G401 (cell line): ENCODE measurements around the gene VTI1A. TPM values are rescaled to one million over a fixed set of nuclear protein-coding genes. Genes with fewer than 3 reads are reported as not detected.
"Not testable (repeated sequence)": the region's sequence is repeated elsewhere in the genome, so short reads cannot be mapped to it uniquely, and the experiment has no call there.

ENCODE experiments used
- DNase-seq: peaks from one replicate; pipeline ENCODE4 v3.0.0-alpha.2; 2015; ENCODE audit warnings: low spot score
- in situ Hi-C: cut with HindIII; loops from 2 replicates; pipeline ENCODE4 v1.10.0; 2016; ENCODE audit warnings: low sequenced_read_pairs, mixed read lengths
- total RNA-seq: library from RNA; depleted of rRNA; stranded (reverse); fragments of >200 nt; shearing (Covaris generic); gene quantifications from 2 replicates; pipeline ENCODE4 v1.2.3, GENCODE V29; 2014

VTI1A gene
- total RNA-seq, 1 experiment from 2014 or later = 30.5 TPM

DNA sequence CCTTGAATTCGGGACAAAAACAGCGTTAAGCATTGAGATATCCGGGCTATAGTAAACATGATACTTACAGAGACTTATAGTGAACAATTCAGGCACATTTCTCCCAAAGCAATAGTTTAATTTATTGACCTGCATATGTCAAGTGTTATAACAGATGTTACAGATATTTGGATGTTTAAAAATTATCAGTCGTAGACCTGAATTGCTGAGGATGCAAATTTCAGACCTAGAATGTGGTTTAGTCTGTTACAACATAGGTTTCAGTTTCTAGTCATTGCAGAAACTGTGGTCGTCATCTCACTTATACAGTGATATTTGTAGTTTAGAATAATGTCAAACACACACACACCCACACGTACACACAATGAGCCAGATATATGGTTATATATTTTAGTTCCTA, 85.2 kb downstream of the VTI1A start:
- in situ Hi-C loops = no loop called here

DNA sequence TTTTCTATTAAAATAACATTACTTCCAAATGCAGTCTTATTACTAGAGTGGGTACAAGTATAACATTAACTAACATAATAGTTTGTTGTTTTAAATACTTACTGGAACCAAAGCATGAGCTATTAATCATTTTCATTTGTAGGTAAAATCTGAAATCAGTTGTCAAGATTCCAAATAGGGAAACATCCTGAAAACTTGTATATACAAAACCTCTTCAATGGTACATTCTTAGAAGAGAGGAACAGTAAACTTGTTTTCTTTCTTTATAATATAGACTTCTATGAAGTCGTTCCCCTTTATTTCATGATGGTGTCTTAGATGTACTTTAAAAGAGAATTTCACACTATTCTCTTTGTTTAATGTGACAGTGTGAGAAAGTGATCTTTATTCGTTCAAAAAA, 85.9 kb downstream of the VTI1A start:
- no peak for DNase-seq
- in situ Hi-C loops = no loop called here

More for the DNA sequence above, 85.2 kb downstream of the VTI1A start:
- DNase-seq = no peak

DNA sequence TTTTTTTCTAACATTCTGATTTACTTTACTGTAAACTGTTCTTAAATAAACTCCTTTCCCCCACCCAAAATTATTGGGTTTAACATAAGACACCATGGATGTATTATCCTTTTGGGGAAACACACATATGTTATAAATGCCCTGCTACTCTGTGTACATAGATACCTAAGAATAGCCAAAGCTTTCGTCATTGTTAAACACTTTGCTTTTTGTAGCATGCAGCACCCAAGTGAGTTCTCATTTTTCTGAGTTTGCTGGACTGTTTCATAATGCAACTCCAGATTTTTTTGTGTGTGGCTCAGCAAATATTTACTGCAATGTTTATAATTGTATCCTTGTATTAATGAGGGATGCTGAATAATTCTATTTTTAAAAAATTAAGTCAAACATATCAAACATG, 86.9 kb downstream of the VTI1A start:
- no peak for DNase-seq
- in situ Hi-C loops = no loop called here

DNA sequence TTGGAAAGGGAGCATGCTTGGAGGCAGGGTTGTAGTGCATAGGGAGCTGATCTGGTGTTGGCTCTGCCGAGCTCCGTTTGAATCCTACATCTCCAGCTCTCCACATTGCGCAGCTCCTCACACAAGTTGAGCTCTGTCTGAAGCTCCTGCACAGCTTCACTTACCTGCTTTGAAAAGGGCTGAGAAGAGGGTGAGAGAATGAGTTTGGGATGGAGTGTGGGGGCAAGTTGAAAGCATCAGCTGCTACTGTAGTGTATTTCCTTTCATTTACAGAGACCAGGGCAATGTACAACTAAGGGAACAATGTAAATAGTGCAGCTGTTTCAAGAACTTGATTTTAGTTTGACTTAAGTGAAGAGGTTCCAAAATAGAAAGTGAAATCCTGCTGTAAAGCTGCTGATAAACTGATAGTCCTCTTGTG, 88.5 kb downstream of the VTI1A start:
- no peak for DNase-seq
- in situ Hi-C loops = no loop called here

DNA sequence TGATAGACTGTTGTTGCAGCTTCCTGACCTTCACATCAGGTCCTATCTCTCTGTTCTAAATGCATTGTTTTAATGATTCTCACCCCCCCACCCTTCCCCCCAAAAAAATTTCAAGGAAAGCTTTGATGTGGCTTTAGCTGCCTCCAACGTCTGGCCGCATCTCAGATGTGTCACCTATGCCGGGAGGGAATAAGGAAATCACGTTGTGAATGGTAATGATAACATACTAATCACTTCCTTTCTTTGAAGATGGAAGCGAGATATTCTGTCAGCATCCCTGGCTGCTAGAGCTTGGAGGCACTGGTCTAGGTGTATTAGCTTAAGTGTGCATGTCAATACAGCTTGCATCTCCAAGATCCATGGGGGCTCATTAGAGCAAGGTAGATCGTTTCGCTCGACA, 89.6 kb downstream of the VTI1A start:
- DNase-seq = no peak
- in situ Hi-C loops = no loop called here

DNA sequence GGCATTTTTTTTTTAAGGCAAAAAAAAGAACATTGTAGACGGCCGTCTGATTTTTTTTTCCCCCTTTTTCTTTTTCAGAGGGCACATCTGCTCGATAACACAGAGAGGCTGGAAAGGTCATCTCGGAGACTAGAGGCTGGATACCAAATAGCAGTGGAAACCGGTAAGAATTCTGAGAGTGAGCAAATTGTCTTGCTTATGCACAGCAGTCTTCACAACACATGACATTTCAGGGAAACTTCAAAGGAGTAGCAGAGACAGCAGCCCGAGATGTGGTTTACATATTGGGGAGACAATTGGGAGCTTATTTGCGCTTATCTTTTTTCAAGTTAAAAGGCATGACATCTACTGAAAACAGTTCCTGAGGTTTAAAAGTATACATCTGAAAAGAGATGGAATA, 91.2 kb downstream of the VTI1A start:
- in situ Hi-C loops = no loop called here
- no peak for DNase-seq

DNA sequence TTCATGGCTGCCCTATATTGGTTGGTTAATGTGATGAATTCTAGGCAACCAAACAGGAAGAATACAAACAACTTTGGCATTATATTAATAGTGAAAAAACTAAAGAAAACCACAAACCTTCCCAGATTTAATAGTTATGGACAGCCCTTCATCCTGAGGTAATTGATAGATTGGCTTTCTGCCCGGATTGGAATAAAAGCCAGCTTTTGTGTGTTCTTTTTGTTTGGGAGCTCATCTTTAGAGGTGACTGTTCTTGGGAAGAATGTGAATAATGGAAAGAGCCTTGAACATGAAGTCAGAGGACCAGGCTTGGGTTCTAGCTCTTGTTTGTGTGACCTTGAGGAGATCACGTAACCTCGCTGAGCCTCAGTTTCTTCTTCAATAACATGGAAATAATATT, 92.3 kb downstream of the VTI1A start:
- in situ Hi-C loops = no loop called here
- DNase-seq = no peak

DNA sequence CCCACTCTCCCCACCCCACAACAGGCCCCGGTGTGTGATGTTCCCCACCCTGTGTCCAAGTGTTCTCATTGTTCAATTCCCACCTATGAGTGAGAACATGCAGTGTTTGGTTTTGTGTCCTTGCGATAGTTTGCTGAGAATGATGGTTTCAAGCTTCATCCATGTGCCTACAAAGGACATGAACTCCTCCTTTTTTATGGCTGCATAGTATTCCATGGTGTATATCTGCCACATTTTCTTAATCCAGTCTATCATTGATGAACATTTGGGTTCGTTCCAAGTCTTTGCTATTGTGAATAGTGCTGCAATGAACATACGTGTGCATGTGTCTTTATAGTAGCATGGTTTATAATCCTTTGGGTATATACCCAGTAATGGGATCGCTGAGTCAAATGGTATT, 95.8 kb downstream of the VTI1A start:
- DNase-seq, in situ Hi-C loops: not testable (repeated sequence)

DNA sequence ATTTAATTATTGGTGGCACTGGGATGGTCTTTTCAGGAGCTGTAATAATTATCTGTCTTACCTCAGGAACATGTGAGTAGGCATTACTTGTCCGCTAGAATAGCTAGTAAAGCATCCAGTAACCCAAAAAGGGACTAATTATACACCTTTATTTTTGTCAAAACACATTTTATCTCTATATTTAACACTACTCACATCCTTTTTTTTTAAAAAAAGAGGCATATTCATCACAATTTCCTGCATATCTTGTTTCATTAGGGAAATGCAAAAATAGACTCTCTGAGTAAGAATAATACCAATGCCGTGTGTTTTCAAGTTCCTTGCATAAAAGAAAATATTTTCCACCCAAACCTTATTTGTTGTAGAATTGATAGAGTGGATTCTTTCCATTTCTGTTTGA, 99.5 kb downstream of the VTI1A start:
- no peak for DNase-seq
- in situ Hi-C loops = no loop called here

DNA sequence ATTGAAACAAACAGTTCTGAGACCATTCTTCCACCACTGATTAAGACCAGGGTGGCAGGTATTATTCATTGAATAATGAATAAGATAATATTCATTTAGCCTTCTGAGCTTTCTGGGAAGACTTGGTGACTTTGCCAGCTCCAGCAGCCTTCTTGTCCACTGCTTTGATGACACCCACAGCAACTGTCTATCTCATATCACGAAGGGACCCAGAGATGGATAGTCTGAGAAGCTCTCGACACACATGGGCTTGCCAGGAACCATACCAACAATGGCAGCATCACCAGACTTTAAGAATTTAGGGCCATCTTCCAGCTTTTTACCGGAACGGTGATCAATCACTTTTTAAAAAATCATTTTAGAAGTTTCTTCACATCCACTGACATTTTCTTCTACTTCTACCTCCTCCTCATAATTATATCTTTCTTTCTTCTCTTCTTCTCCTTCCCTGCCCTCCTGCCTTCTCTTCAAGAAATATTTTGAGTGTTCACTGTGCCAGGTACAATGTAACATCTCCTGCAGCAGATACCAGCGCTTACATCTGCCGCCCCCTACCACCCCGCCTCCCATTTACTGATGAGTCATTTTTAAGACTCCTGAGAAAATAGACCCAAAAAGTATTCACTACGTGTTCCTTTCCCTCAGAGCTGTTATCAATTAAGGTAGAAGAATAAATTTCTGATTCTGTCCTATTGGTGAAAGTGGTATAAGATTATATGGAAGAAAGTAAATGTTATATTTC, 101.7 kb downstream of the VTI1A start:
- DNase-seq = no peak
- in situ Hi-C loops = no loop called here

DNA sequence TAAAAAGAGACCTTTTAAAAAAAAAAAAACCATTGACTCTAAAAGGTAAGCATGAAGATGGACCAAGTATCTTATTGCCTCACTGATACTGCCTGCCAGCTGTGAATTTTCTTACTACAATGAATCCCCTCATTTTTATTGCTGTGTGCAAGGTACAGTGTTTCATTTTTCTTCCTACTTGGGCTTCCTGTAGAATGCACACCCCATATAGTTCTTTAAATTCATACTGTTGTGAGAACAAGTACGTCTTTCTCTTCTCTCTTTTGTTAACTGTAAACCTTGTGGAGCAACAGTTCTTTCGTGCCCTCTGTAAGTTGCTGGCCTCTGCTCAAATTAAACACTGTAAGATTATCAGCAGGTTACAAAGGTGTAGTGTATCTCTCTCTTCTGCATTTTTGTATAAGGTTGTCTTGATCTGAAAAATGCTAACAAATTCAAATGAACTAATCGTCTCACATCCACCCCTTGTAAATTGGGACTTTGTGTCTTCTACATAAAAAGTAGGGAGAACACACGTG, 105.6 kb downstream of the VTI1A start:
- no peak for DNase-seq
- in situ Hi-C loops = no loop called here

DNA sequence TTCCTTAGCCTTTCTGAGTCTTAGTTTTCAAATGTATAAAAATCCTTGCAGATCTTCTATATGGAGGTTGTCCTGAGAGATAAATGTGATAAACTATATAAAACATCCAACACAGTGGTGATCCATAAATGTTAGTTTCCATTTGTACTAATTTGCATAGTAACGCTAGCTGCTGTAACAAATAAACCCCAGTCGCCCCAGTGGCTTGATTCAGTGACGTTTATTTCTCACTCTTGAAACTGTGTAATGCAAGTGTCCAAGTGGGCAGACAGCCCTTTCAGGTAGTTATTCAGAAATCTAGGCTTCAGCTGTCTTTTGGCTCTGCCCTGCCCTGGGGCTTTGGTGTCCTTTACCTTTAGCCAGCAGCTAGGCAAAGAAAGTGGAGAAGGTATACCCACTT, 106.3 kb downstream of the VTI1A start:
- no peak for DNase-seq
- in situ Hi-C loops = no loop called here

DNA sequence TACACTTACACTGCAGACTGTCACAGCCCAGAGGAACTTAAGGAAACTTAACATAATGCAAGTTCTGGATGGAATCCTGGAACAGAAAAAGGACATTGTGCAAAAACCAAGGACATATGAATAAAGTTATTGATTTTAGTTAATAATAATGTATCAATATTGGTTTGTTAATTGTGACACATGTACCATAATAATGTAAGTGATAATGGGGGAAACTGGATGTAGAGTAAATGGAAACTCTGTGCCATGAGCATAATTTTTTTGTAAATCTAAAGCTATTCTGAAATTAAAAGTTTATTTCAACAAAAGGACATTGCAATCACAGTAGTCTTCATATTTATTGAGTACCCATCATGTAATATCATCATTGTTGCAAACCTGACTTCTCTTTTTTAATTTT, 107.2 kb downstream of the VTI1A start:
- DNase-seq = no peak
- in situ Hi-C loops = no loop called here

DNA sequence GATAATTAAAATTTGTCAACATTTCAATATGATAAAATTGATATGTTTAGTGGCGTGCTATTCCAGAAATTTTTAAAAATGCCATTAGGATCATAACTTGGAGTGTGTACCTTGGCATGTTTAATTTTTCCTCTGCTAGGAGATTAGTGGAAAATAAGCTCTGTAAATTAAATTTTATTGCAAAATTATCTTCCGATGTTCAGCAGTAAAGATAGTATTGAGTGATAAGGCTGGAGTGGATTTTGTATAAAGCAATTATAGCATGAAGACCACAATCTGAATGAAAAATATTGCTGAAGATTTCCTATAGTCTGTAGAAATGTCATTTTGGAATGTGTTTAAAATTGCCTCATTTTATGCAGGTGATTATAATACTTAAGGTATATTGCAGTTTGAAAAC, 110.2 kb downstream of the VTI1A start:
- DNase-seq = no peak
- in situ Hi-C loops = no loop called here

DNA sequence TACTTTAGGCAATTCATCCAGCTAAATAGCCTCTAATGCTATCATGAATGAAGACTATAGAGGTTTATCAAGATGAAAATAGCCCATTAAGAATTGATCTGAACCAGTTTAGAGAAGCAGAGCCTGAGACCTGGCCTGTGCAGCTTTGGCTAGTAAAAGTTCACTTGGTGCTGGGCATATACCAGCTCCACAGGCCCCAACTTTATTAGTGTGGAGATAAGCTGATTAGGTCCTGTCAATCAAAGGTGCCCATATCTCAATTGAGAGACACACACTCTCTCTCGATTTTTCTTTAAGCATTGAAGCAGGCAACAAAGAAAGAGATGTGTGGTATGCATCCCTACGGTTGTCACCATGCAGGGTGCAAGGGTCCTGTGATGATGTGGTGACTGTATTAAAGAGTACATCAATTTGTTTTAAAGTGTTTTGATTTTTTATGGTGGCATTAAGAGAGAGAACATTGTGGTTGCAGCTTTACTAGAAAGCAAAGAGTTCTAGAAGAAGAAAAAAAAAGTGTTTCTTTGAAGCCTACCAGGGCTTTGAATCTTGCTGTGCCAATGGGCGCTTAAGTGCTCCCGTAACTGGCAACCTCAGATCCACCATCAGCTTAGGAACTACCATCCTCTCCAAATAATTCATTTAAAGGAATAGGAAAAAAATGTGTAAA, 111.6 kb downstream of the VTI1A start:
- in situ Hi-C loops = no loop called here
- no peak for DNase-seq

DNA sequence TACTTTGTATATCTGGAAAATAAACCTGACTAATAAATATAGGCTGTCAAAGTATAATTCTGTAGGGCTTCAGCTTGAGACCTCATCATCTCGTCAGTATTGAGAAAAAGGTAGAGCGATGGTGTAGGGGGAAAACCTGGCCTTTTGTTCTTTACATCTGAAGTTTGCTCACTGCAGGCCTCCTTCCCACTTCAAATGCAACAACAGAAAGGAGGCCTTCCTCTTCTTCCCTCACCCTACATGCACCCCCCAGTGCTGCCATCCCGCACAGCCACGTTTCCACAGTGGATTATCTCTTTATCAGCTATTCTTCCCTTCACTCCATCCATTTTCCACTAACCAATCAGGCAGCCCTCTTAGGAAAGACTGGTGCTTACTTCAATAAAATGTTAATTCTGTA, 112.3 kb downstream of the VTI1A start:
- no peak for DNase-seq

DNA sequence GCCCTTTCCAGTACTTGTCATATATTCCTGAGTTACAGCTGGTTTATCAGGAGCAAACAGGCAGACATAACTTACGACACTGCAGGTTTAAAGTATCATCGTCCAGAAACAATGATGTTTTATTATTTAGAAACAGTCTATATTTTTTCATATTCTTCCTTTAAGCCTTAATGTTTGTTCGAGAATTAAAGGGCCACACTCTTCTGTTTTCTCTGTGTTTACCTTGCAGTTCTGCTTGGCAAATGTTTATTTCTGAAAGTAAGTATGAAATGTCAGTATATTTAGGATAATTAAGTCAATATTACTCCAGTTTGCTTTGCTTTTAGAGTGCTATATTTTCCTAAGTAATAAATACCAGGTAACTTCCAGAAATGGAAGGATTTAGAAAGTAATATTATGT, 115.1 kb downstream of the VTI1A start:
- in situ Hi-C loops = no loop called here
- DNase-seq = no peak

More for the DNA sequence above, 112.3 kb downstream of the VTI1A start:
- in situ Hi-C loops = no loop called here

DNA sequence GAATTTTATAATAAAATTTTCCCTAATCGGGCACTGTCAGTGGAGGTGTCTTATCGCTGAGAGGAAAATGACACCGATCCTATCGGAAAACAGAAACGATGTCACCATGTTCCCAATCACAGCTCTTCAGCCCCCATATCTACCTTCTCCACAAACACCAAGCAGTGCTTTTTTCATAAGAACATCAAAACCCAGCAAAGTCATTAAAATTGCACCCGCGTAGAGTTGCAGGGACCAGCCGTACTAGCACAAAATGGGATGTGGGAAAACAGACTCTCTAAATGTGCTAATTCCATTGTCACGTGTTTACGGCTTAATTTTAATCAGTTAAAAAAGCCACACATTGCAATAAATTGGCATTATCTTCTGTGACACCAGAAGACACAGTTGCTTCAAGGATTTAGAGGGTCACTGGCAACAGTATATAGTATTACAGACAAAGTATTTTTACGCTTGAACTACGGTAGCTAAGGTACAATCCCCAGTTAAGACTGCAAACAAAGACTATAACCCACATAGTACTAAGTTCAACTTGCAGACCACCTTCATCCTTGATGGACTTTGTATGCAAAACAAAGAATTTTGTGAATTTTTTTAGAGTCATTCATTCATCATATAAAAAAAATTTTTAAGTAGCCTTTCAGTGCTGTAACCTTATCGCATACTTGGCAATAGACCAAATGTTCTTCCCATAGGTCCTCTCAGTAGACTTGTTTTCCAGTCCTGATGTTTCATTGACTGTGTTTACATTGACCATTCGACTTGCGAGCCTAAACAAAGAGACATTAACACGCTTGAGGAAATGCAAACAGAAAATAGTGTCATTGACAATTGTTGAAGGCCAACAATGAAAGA, 116.0 kb downstream of the VTI1A start:
- in situ Hi-C loops = no loop called here
- no peak for DNase-seq

DNA sequence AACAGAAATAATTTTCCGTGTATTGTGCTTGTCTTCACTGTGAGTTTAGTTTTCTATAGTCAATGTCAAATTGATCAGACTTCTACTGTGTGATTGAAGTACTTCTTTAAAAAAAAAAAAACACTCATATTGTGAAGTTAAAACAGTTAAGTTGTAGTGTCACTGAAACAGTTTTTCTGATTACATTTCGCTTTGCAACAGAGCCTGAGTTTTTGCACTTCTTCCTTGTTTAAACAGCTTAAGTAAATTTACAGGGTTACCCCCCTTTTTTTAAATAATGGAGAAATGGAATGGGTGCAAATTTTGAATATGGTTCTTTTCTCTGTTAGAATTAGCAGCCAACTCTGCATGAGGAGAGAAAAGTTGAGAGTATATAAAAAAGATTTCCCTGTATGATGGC, 117.3 kb downstream of the VTI1A start:
- in situ Hi-C loops = no loop called here
- no peak for DNase-seq
